GOT3 (cell line): Measurements from ENCODE around the gene CERS1.

Source experiments
- DNase-seq: peaks from one replicate; lab custom pipeline; 2025; ENCODE audit warnings: mixed read lengths; lab: John Stamatoyannopoulos, UW

CERS1 gene

DNA sequence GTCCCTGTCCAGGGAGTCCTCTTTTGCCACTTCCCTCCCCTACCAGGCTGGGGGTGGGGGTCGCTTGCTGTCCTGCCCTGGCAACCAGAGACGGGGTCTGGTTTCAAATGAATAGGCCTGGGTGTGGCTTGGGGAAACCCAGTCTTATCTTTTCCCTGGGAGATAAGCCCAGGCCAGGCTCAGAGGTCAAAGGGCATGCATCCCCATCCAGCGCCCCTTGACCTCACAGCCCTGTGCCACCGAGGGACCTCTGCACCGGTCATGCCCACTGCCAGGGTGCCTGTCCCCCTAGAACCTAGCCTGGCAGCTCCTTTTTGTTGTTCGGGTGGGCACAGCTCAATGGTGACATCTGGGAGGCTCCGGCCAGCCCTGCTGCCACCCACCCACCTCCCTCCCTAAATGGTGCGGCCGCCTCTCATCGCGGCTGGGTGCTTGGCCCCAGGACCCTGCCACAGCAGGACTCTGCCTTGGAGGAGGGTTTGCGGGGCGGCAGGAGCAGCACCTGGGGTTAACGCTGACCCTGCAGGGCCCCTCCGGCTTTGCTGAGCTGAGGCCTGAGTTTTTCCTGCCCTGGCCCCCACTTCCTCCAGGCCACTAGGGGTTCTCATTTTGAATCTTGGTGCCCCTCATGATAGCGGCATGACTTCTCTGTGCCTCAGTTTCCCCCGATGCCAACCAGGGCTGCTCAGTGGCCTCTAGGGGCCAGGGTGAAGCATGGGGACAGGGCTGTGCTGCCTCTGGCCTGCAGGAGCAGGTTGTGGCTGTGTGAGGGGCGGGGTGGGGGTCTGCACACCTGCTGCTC is 2.9 kb upstream of the CERS1 start:
- DNase-seq, result no peak

DNA sequence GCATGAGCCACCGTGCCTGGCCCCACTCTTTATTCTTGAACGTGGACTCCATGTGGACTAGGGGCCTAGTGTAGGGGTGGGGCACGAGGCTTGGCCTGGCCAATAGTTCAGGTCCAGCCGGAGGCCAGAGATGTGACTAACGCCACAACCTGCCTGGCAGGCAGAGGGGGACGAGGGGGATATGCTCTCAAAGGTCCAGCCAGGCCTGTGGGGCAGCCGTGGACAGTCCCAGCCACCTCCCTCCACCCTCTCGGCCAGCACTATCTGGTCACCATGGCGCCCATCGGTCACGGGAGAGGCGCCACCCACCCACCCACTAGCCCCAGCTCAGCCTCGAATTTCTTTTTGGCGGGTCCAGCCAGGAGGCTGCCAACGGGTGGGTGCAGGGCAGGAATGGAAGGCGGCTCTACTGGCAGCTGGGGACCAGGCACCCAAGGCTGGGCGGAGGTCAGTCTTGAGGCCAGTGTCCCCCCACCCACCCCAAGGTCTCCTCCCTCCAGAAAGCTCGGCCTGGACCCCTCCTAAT is 2.2 kb upstream of the CERS1 start:
- DNase-seq, result no peak

DNA sequence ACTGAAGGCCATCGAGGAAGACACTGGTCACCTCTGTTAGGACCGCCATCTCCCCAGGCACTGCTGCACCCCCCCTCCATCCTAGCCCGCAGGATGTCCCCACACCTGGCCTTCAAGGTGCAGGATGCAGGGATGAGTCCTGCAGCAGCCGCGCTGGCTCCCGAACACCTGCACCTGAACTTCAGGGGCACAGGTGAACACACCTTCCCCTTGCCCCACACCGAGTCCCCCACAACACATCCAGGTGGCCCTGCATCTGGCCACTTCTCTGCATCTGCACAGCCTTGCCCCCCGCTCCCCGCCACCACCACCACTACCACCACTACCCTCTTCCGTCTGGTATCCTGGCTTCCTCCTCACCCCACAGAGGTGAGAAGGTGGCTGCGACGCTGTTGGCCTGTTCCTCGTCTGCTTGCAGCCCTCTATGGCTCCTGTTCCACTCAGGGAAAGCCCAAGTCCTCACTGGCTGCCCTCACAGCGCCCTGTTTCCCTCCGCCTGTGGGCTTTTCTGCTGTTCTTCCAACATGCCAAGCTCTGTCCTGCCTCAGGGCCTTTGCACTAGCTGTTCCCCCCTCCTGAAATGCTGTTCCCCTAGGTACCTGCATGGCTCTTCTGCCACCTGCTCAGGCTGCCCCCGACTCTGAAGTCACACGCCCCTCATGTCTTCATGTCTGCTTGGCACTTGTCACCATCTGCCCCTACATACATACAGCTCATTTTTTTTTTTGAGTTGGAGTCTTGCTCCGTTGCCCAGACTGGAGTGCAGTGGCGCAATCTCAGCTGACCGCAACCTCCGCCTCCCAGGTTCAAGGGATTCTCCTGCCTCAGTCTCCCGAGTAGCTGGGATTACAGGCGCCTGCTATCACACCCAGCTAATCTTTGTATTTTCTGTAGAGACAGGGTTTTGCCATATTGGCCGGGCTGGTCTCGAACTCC is 1.4 kb upstream of the CERS1 start:
- DNase-seq, result no peak

DNA sequence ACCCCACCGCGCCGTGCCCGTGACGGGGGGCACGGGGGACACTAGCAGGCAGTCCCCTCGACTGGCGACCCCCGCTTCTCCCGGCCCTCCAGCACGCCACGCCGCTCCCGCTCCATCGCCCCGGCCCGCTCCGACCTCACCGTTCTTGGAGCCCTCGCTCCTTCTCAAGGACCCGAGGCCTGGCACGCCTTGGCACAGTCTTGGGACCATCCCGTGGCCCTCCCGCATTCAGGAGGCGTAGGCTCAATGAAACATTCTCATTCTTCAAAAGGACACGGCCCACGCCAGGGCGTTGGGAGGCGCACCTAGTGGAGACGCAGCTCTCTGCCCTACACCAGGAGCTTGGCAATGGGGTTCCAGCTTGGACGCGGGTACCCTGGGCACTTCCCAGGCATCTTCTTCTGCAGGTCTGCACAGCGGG is 473 bp upstream of the CERS1 start:
- no peak for DNase-seq

DNA sequence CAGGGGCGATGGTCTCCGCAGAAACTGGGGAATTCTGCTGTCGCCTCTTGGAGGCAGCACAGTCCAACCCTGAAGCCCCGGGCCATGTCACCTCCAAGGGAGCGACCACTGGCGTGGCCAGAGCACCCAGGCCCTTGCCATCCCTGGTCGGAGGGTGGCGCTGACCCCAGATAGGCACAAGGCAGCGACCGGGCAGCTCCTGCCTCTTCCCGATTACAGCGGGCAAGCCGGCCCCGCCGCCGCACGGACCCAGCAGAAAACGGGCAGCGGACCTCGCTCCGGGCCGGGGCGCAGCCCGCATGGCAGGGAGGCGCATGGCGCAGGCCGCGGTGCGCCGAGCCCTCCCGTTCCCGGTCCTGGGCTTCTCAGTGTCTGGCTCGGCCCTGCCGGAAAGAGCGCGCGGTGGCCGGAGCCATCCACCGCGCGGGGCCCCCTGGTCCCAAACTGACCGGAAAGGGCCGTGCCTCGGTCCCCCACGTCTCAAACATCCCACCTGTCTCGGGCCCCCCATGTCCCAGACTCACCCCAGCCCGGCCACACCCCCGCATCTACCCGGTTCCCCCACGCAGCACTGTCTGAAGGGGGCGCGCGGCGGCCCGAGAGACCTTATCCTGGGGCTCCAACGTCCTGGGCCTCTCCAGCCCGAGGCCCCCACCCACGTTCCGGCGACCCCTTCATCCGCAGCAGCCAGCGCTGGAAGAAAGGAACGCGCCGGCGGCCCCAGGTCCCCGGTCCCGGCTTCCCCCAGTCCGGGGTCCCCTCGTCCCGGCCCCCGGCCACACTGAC is 727 bp downstream of the CERS1 start:
- no peak for DNase-seq

DNA sequence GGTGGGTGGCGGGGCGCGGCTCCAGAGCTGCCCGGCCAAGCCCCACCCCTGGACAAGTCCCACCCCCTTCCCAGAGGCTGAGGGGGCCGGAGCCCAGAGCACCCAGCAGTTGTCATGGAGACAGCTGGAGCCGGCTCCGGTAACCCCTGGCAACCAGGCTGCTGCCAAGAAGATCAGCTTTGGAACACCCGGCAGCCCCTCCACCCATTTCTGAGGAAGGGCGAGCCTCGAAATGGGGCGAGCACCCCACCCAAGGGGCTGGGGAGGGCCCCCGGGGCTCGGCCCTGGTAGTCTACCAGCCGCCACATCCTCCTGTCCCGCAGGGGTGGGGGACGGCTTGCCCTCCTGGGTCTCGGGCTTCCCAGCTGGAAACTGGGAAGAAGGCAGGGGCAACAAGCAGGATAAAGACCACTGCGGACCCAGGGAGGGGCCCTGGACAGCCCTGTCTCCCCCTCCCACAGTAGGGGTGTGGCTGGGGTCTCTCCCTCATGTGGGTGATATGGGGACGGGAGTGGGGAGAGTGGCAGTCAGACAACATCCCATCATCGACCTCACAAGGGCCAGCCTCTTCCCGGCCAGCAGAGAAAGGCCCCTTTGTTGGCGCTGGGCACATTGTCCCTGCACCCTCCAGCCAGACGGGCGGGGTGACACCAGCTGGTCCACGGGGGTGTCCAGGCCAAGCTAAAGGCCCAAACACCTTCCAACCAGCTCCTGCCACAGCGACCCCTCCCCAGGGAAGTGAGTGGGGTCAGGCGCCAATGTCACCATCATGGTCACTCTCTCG is 1.5 kb downstream of the CERS1 start:
- DNase-seq, result no peak

DNA sequence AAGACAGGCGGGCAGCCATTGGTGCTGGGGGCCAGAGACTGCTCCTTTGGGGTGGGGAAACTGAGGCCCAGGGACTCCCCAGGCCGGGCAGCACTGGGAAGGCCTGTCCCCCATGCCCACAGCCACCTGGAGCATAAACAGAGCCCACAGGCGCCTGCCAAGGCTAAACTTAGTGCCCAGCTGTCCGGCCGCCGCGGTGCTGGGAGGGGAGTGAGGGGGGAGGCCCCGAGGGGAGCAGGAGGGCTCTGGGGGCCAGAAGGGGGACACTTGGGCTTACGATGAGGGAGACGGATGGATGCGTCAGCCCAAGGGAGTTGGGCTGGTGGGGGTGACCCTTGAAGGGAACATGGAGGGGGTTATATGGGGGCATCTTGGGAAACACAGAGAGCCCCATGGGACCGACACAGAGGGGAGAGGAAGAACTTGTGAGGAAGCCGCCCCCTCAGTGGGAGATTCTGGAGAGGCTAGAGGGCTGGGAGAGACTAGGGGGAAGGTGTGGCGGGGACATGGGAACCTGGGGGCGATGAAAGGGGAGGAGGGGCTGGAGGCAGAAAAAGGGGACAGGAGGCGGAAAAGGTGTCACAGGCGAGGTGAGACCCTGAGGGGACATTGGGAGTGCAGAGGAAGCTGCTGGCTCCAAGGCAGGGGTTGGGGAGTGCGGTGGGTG is 2.2 kb downstream of the CERS1 start:
- DNase-seq, result no peak

DNA sequence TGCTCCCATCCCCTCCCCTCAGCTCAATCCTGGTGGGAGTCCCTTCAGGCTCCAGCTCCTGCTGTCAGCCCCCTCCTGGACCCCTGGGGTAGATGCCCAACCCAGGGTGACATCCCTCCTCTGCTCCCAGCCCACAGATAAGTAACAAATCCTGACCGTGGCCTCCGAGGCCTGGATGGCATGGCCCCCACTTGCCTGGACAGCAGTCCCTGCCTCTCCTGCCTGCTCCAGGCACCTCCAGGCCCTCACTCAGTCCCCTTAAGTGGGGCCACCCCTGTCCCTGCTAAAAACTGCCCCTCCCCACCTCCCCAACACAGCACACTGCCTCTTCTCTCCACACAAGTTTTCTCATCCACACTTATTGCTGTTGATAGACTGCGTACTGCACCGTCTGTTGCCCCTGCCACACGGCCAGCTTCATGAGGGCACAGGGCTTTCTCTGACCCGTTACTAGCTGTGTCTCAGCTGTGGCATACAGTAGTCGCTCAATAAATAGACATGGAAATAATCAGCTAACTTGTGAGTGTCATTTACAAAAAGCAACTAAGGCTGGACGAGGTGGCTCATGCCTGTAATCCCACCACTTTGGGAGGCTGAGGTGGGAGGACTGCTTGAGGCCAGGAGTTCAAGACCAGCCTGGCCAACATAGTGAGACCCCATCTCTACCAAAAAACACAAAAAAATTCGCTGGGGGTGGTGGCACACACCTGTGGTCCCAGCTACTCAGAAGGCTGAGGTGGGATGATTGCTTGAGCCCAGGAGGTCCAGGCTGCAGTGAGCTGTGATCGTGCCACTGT is 5.8 kb downstream of the CERS1 start:
- no peak for DNase-seq

DNA sequence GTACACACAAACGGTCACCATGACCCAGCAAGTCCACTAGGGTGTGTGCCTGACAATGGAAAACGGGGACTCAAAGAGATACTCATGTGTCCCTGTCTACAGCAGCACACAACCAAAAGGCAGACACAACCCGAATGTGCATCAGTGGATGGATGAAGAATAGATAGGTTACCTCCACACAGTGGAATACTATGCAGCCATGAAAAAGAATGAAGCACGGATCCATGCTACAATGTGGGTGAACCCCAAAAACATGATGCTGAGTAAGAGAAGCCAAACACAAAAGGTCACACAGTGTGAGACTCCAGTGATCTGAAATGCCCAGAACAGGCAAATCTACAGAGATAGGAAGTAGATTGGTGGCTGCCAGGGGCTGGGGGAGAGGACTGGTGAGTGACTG is 9.0 kb downstream of the CERS1 start:
- DNase-seq, result no peak

DNA sequence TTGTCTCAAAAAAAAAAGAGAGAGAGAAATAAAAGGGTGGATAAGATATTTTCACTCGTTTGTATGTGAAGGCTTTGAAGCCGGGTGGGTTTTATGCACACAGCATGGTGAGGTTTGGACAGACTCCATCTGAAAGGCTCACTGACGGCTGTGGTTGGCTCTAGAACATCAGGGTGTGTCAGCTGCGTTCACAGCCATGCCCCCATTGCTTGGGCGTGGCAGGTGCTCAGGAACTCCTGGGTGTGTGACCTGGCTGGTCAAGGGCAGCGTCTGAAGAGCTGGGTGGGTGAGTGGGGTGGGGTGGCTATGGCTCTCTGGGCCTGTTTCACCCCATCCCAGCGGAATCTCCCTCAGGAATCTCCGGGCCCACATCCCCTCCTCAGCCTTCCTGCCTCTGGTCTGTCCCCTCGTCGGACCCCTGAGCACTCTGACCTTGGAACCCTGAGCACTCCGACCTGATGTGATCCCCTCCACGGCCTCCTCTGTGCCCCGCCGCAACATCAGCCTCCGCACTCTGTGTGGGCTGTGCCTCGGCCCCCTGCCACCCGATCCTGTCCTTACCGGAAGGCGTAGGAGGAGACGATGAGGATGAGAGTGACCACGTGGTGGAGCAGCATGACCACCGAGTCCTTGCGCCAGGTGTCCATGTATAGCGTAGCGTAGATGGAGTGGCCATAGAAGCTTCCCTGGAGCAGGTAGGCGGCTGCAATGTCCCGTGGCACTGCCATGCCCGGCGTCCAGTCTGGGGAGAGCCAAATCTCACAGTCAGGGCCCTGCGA is 12.2 kb downstream of the CERS1 start:
- no peak for DNase-seq

DNA sequence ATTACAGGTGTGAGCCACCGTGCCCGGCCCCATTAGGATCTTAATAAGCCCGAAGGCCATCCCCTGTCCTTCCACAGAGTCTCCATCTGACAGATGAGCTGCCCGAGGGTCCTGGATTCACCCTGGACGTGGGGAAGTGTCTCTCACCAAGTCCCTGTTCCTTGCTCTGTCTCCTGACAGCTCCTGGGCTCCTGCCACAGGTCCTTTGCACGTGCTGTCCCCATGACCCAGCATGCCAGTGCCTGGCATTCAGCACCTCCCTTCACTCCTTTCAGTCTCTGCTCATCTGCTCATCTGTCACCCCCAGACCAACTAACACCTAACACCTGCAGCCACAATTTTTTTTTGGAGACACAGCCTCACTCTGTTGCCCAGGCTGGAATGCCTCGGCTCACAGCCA is 14.5 kb downstream of the CERS1 start:
- no peak for DNase-seq

DNA sequence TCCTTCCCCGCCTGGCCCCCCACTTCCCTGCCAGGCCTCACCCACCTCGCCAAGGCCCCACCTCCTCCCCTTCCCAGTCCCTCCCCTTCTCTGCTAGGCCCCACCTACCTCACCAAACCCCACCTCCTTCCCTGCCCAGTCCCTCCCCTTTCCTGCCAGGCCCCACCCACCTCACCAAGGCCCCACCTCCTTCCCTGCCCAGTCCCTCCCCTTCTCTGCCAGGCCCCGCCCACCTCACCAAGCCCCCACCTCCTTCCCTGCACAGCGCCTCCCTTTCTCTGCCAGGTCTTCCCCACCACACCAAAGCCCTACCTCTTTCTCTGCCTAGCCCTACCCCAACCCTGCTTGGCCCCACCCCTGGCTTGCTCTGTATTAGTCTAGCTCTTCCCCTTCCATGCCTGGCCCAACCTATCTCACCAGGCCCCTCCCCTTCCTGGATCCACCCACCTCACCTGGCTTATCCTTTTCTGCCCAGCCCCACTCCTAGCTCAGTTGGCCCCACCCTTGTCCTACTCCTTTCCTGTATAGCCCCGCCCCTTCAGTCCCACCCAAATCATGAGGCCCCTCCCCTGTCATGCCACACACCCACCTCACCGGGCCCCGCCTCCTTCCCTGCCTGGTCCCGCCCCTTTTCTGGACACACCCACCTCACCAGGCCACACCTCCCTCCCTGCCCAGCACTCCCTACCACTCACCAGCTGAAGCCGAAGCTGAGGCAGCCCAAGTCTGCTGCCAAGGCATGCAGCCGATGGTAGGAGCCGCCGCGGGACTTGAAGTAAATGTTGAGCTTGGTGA is 16.2 kb downstream of the CERS1 start:
- no peak for DNase-seq

DNA sequence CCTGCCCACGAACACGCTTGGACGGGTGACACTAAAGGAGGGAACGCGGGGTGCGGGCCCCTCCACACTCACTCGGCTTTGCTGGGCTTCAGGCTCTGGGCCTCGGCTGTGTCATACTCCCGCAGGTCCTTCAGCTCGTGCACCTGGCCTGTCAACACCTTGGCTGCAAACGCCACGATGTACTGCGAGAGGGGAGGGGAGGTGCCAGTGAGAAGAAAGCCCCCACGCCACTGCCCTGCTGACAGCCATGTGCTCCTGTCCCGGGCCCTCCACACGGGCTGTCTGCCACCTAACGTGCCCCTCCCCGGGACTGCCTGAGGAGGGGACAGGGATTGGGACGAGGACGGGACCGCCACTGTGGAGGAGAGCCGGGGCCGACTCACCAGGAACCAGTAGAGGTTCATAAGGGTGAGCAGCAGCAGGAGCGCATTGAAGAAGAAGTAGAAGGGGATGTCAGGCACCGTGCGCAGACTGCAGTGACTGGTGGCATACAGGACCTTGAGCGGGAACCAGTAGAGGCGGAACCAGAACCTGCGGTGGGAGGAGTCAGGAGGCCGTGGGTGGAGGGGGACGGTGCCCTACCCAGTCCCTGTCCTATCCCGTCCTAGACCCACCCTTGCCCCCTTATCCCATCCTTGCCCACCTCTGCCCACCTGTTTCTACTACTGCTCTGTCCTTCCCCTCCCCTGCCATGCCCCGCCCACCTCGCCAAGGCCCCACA is 16.9 kb downstream of the CERS1 start:
- DNase-seq, result no peak

DNA sequence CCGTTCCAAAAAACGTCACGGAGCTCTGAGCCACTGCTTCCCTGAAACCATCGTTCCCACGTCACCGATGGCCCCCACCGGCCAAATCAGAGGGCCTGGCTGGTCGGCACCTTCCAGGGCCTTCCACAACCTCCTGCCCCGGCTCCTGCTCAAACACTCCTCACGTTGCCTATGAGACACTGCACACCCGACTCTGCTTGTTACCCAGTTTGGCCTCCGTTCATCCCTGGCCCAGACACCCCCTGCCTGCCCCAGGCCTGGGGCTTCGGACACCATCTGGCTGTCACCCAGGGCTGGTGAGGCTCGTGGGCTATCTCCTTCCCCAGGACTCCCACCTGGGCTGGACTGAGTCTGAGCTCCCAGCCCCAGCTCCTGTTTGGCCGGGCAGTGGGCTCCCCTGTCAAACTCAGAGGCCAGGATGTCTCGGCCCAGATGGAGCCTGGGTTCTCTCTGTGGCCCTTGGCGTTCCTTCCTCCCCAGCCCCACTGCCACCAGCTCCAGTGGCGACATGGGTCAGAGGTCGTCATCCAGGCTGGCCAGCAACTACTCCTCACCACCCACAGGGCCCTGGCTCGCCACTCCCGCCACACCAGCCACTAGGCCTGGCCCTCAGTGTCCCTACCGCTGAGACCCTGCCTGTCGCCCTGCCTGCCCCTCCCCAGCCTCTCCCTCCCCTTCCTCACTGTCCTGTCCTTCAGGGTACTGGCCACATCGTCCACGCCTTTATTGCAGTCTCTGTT is 17.7 kb downstream of the CERS1 start:
- DNase-seq, result no peak

DNA sequence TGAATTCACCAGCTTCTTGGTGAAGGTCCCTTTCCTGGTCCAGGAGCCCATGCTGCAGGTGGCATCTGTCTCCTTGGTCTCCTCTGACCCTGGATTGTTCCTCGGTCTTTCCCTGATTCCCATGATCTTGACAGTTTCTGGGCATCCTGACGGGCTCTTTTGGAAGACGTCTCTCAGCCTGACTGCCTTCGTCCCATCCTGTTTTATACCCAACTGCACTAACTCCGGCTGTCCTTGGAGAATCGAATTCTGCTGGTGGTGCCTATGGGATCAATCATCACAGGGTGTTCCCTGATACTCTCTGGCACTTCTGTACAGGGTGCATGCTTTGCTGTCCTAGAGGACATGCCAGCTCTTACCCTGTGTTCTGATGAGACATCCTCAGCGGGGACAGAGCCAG is 19.1 kb downstream of the CERS1 start:
- no peak for DNase-seq

DNA sequence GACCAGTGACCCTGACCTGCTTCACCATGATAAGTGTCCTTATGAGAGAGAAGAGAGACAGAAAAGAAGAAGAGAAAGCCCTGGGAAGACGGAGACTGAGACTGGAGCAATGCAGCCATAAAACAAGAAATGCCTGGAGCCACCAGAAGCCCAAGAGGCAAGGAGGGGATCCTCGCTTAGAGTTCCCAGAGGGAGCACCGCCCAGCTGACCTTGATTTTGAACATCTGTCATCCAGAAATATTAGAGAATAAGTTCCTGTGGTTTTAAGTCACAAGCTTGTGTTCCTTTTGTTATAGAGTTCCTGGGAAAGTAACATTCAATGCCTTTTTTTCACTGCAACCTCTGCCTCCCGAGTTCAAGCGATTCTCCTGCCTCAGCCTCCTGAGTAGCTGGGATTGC is 20.2 kb downstream of the CERS1 start:
- DNase-seq, result no peak

DNA sequence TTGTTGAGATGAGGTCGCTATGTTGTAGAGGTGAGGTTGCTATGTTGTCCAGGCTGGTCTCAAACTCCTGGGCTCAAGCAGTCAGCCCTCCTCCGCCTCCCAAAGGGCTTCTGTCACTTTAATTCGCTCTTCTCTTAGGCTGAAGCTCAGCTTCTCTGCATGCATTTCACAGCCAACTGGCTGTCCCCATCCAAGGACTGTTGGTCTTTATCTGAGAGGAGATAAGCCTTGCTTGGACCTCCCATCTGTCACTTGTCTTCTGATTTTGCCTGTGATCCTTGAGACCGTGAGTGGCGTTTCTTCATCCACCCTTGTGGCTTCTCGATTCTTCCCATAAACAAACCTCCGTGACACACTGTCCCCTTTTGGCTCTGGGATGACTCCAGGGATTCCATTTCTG is 24.4 kb downstream of the CERS1 start:
- no peak for DNase-seq
